ENCODE data around the gene CSTPP1.
"Not testable (repeated sequence)": the region's sequence is repeated elsewhere in the genome, so short reads cannot be mapped to it uniquely, and the experiment has no call there.

CSTPP1 gene

DNA sequence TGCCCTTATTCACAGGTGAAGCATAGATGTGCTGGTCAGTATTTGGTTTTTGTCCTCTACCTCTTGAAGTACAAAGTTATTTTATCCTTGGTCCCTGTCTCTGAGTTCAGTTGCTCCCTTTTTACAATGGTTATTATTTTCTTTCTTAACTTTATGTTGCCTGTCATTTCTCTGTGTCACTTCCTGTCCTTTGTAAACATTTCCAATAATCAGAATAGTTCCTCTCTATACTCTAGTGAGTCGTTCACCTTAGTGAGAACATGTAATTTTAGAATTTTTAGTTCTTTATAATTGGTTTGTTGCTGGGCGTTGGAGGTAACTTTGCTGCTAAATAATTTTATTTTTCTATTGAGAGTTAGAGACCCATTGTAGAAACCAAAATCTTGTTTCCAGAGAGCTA lies 16.0 kb downstream of the CSTPP1 start:
- no peak for DNase-seq (ENCODE audit: low read depth in 2 of 2, low spot score in 1 of 2)

DNA sequence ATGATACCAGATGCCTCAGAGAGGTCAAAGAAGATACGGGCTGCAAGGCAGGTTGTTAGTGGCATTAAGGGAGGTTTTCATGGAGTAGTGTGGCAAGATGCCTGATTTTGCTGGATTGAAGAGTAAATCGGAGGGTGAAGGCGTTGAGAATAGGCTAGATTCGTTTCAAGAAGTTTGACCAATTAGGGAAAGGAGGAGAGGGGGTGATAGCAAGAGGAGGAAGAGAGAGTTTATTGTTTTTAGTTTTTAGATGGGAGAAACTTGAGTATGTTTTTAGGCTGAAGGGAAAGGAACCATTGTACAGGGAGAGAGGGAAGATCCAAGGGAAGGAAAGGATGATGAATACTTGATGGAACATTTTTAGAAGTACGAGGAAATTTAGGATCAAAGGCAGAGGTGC lies 16.5 kb downstream of the CSTPP1 start:
- DNase-seq (ENCODE audit: low read depth in 2 of 2, low spot score in 1 of 2), result no peak

- DNase-seq (ENCODE audit: low read depth in 2 of 2, low spot score in 1 of 2), result no peak
These were observed 22.2 kb downstream of the CSTPP1 start for GRCh38 chr11:46958777-46959176.

GRCh38 chr11:46961041-46961440 lies 24.5 kb downstream of the CSTPP1 start:
- DNase-seq (ENCODE audit: low read depth in 2 of 2, low spot score in 1 of 2), result no peak

DNA sequence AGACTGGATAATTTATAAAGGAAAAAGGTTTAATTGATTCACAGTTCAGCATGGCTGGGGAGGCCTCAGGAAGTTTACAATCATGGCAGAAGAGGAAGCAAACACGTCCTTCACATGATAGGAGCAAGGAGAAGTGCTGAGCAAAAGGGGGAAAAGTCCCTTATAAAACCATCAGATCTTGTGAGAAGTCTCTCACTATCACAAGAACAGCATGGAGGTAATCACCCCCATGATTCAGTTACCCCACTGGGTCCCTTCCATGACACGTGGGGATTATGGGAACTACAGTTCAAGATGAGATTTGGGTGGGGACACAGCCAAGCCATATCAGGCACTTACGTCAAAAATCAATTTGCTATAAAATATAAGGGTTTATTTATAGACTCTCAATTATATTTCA lies 25.3 kb downstream of the CSTPP1 start:
- DNase-seq (ENCODE audit: low read depth in 2 of 2, low spot score in 1 of 2), result not testable (repeated sequence)

DNA sequence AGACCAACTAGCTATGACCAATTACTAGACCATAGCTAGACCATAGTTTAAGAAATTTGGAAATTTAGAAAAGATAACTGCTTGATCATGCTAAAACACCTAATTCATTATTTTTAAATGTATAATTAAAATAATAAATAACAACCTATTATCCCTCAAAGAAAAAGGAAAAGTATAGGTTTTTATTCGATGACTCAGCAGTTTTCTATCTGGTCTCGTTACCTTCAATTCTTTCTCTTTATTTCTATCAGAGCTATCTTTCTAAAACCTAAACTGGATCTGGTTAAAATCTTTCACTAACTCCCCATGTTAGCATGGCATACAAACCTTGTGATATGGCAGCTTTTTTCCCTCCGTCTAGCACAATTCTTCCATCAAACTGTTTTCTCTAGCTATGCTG lies 27.3 kb downstream of the CSTPP1 start:
- no peak for DNase-seq (ENCODE audit: low read depth in 2 of 2, low spot score in 1 of 2)

- no peak for DNase-seq (ENCODE audit: low read depth in 2 of 2, low spot score in 1 of 2)
These were observed 30.2 kb downstream of the CSTPP1 start for GRCh38 chr11:46966773-46967172.

DNA sequence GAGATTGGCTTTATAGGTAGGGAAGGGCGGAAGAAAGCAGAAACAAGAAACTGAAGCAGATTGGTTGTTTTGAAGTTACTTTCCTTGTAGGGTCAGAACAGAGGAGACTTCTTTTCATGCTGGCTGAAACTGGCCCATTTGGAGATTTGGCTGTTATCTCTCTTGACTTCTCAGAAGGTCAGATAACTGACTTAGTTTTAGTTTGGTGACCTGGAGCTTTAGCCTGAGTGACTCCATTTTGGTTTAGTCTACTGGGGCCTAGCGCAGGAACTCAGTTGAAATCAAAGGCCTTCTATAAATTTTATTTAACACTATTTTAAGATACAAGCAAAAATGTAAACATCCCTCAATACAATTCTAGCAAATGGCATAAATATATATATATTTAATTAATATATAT lies 31.4 kb downstream of the CSTPP1 start:
- no peak for DNase-seq (ENCODE audit: low read depth in 2 of 2, low spot score in 1 of 2)

GRCh38 chr11:46969379-46969778 lies 32.8 kb downstream of the CSTPP1 start:
- DNase-seq (ENCODE audit: low read depth in 2 of 2, low spot score in 1 of 2), result no peak

GRCh38 chr11:46970913-46971625 lies 34.5 kb downstream of the CSTPP1 start:
- no peak for DNase-seq (ENCODE audit: low read depth in 2 of 2, low spot score in 1 of 2)

DNA sequence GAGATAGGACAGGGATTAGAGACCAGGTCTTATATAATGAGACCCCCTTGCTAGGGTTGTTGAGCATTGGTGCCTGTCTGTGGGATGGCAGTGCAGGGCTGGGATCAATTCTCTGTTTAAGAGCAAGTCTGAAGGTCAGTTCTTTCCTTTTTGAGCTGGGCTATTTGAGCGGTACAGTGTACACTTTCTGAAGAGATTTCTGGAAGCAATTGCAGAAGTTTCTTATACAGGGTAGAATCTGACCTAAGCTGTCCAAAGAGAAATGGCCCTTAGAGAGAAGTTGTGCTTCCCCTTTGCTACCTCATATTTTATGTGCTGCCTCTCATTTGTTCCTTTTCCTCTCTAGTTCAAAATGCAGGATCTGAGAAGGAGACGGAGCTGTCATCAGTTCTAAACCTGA lies 35.8 kb downstream of the CSTPP1 start:
- DNase-seq (ENCODE audit: low read depth in 2 of 2, low spot score in 1 of 2), result no peak

GRCh38 chr11:46972821-46973220 lies 36.3 kb downstream of the CSTPP1 start:
- DNase-seq (ENCODE audit: low read depth in 2 of 2, low spot score in 1 of 2), result no peak

DNA sequence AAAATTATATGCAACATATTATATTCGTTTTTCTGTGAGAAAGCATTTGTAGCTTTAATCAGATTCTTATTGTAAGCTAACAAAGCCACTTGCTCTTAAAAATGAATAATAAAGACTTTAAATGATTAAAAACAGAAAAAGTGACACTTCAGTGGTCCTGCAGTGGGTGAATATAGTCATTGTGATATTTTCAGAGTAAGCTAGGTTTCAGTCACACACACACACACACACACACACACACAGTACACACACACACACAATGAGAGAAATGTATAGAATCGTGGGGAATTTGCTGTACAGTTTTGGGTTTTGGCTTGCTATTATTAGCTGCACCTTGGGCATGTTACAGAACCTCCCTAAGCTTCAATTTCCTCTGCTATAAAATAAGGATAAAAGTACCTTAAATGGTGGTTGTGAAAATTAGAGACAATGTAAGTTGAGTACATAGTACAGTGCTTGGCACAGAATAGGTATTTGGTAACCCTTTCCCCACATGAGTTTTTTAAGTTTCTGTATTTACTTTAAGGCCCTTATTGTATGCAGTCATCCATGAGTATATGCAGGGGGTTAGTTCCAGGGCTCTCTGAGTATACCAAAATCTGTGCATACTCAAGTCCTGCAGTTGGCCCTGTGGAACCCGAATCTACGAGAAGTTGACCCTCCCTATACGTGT lies 39.8 kb downstream of the CSTPP1 start:
- no peak for DNase-seq (ENCODE audit: low read depth in 2 of 2, low spot score in 1 of 2)

DNA sequence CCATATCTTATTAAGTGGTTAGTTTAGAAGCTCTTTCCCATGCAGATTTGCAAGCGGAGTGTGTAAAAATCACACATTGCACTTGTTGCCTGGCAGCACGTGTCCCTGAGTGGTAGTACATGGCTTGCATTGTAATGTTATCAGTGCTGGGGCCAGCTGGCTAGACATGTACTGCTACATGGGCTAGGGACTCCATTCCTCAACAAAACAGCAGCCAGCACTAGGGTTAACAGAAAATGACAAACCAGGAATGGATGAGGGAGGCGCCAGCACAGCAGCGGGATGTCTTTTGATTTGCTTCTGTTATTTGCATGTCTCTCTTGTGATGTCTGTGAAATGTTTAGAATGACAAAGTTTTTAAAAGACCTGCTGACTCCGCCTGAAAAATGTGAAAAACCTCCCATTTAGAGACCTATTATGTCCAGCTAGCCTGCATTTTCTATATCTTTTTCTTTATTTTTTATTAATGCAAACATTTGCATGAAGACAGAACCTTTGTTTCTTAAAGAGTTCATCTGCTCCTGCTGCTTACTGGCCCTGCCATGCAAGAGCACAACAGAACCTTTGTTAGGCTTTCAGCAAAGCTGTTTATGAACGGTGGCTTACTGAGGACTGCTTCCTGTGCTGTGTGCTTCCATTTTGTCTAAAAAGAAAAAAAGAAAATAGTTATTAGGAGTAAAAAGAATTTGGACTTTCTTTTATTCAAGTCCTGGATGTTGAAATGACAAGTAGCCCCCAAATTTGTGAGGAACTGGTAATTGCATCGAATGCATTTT lies 40.7 kb downstream of the CSTPP1 start:
- no peak for DNase-seq (ENCODE audit: low read depth in 2 of 2, low spot score in 1 of 2)

- no peak for DNase-seq (ENCODE audit: low read depth in 2 of 2, low spot score in 1 of 2)
These were observed 41.5 kb downstream of the CSTPP1 start for GRCh38 chr11:46978005-46978491.

GRCh38 chr11:46979358-46979757 lies 42.8 kb downstream of the CSTPP1 start:
- DNase-seq (ENCODE audit: low read depth in 2 of 2, low spot score in 1 of 2), result no peak

DNA sequence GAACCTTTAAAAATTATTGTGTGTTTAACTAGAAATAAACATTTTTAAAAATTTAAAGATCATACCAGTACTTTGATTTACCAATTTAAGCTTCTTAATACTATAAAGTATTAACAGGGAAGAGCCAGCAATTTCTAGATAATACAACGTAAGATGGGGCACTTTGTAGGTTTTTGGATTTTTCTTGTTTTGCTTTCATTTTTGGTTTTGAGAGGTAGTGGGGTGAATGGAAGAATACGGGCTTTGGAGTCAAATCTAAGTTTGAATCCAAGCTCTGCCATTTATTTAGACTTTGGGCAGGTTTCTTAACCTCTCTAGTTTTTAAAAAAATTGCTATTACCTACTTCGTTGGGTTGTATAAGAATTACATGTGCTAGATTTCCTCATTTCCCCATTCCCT lies 44.9 kb downstream of the CSTPP1 start:
- DNase-seq (ENCODE audit: low read depth in 2 of 2, low spot score in 1 of 2), result no peak

- no peak for DNase-seq (ENCODE audit: low read depth in 2 of 2, low spot score in 1 of 2)
These were observed 46.4 kb downstream of the CSTPP1 start for GRCh38 chr11:46982797-46983452.

GRCh38 chr11:46983598-46983997 lies 47.0 kb downstream of the CSTPP1 start:
- DNase-seq (ENCODE audit: low read depth in 2 of 2, low spot score in 1 of 2), result no peak

DNA sequence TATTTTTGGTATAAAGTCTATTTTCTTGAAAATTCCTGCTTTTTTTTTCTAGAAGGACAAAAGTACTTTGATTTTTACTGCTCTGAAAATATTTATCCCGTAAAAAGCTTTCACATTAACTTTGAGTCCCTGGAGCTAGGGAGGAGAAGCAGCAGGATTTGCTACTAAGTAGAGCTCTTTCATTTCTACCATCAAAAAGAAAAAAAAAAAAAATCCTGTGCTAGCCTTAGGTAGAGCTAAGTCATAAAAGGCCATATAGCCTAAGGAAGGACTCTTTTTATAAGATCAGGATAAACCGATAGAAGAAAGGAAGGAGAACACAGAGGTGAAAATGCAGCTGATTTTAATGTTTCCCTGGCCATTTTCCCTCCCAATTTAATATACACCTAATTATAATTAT lies 48.0 kb downstream of the CSTPP1 start:
- DNase-seq (ENCODE audit: low read depth in 2 of 2, low spot score in 1 of 2), result no peak

DNA sequence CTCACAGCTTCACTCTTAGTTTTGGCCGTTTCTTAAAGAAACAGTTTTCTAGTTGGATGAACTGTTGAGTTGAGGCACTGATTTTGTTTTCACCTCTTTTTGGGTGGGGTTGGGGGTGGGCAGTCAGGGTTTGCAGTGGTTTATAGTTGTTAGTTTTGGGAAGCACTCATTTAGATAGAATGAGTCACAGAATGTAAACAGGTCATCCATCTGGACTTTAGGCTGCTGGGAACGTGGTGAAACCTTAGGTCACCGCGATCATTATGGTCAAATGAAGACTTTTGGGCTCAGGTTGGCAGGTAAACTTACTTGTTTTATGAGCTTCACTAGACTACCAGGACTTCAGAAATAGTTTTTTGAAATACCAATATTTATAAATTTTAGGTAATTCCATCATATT lies 48.4 kb downstream of the CSTPP1 start:
- DNase-seq (ENCODE audit: low read depth in 2 of 2, low spot score in 1 of 2), result no peak

- no peak for DNase-seq (ENCODE audit: low read depth in 2 of 2, low spot score in 1 of 2)
These were observed 50.6 kb downstream of the CSTPP1 start for GRCh38 chr11:46987183-46987582.
